ENCODE data around the gene SEPTIN8. TPM values are rescaled to one million over a fixed set of nuclear protein-coding genes. Genes with fewer than 3 reads are reported as not detected.

Gene SEPTIN8
- total and polyA plus RNA-seq, 10 donors = 6.1 to 29.8 (median 17.9) TPM

DNA sequence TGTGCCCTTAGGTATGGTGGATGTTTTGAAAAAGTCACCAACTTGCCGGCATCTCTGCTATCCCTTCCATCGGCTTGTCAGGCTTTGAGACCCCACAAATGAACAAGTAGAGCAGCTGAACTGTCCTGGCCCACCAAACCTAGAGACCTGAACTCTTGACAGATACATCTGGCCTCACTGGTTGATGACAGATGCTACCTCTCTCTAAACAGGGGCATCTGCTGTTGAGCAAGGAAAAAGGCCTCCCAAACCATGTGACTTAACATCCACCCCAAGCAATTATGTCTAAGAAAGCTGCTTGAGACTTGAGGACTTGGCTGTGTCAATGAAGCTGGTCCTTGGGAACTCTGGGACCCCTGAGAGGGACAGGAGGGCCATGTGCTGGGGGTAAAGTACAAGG, 27.5 kb downstream of the SEPTIN8 start:
- WGBS, 5 donors = 88 to 96% (median 90%) methylated on average over 2 of the region's 2 CpGs

GRCh38 chr5:132748522-132749000, 28.5 kb downstream of the SEPTIN8 start:
- Histone ChIP-seq H3K4me3 (no peak overlapping the region), H3K36me3 (no peaks in the 10 kb centered on the region), H3K4me1 (peaks cover 5 to 21% (median 15%) of the 10 kb centered on the region in 6 donors), H3K27me3 (replicated peaks in 1 of 7) (peaks cover 0 to 53% (median 35%) of the 10 kb centered on the region in 7 donors), H3K9me3 (no peaks in the 10 kb centered on the region), H3K27ac (no peak overlapping the region)
- 87 to 91% (median 90%) methylated on average over 10 of the region's 10 CpGs for WGBS, 5 donors
- TF ChIP-seq, protein P1, sequence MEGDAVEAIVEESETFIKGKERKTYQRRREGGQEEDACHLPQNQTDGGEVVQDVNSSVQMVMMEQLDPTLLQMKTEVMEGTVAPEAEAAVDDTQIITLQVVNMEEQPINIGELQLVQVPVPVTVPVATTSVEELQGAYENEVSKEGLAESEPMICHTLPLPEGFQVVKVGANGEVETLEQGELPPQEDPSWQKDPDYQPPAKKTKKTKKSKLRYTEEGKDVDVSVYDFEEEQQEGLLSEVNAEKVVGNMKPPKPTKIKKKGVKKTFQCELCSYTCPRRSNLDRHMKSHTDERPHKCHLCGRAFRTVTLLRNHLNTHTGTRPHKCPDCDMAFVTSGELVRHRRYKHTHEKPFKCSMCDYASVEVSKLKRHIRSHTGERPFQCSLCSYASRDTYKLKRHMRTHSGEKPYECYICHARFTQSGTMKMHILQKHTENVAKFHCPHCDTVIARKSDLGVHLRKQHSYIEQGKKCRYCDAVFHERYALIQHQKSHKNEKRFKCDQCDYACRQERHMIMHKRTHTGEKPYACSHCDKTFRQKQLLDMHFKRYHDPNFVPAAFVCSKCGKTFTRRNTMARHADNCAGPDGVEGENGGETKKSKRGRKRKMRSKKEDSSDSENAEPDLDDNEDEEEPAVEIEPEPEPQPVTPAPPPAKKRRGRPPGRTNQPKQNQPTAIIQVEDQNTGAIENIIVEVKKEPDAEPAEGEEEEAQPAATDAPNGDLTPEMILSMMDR (IDR thresholded peaks at IDR 0.05 in 8 of 11, conservative IDR thresholded peaks at IDR 0.05 in 3 of 11) = no peak
- no peak for TF ChIP-seq POLR2A (IDR thresholded peaks at IDR 0.05)
- TF ChIP-seq POLR2AphosphoS5 (IDR thresholded peaks at IDR 0.05) = no peak
- intact Hi-C loops (cut with DNase I; ENCODE audit: low total_unique reads) = no loop called here
- no peak for DNase-seq

More for the DNA sequence above, 27.5 kb downstream of the SEPTIN8 start:
- TF ChIP-seq POLR2AphosphoS5 (IDR thresholded peaks at IDR 0.05) (no peak), POLR2A (IDR thresholded peaks at IDR 0.05) (no peak)
- no peaks in the 10 kb centered on the region for H3K9me3 ChIP-seq
- H3K4me1 ChIP-seq = peaks cover 5 to 21% (median 15%) of the 10 kb centered on the region in 6 donors
- peaks cover 0 to 43% (median 34%) of the 10 kb centered on the region in 7 donors for H3K27me3 ChIP-seq (replicated peaks in 1 of 7)
- intact Hi-C loops (cut with DNase I; ENCODE audit: low total_unique reads) = no loop called here
- H3K36me3 ChIP-seq = no peaks in the 10 kb centered on the region
- no peak for DNase-seq
- H3K4me3 ChIP-seq = no peak overlapping the region
- H3K27ac ChIP-seq = no peak overlapping the region

DNA sequence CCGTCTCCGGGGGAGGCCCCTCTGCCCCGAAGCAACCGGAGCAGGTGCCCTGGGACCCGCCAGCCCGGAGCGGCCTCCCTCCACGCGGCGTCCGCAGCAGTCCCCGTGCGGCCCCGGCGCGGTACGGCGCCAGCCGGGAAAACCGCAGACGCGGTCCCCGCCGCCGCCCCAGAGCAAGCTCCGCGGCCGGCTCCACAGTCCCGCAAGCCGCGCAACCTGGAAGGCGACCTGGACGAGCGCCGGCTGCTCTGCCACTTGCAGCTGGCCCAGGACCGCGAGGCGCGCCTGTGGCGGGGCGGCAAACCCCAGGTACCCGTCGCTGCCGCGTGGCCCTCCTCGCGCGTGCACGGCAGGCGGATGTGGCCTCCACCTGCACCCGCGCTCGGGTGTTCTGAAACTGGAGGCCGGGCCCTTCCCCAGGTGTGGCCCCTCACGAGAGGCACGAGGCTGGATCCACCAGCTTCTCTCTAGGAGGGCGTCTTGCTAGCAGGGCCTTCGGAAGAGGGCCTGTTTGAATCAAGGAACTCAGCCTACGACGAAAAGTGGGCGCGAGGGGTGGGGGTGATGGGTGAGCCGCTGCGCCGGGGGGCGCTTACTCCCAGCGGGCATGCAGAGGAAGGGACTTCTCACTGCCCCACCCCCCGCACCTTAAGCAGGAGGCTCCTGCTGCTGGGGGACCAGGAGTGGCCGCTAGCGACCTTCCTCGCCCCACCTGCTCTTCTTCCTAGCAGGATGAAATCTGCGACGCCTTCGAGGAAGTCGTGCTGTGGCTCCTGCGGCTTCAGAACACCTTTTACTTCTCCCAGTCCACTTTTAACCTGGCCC, 29.2 kb downstream of the SEPTIN8 start:
- intact Hi-C loops (cut with DNase I; ENCODE audit: low total_unique reads) = no loop called here
- DNase-seq = peak; percentile 86
- Histone ChIP-seq H3K27me3 (replicated peaks in 1 of 7) (peaks cover 0 to 60% (median 35%) of the 10 kb centered on the region in 7 donors), H3K9me3 (no peaks in the 10 kb centered on the region), H3K4me3 (peak overlapping the region; percentile 39 to 78 (median 47)), H3K36me3 (no peaks in the 10 kb centered on the region), H3K27ac (peak overlapping the region in 6 of 8 donors; percentile 11 to 75 (median 62)), H3K4me1 (peaks cover 5 to 21% (median 15%) of the 10 kb centered on the region in 6 donors)
- TF ChIP-seq POLR2A (IDR thresholded peaks at IDR 0.05) = no peak
- TF ChIP-seq, protein P1 (IDR thresholded peaks at IDR 0.05 in 8 of 11, conservative IDR thresholded peaks at IDR 0.05 in 3 of 11) = no peak
- peak in 2 of 3 donors; percentile 13 to 37 for TF ChIP-seq POLR2AphosphoS5 (IDR thresholded peaks at IDR 0.05)
- 33 to 45% (median 35%) methylated on average over 39 to 76 of the region's 76 CpGs for WGBS, 5 donors

DNA sequence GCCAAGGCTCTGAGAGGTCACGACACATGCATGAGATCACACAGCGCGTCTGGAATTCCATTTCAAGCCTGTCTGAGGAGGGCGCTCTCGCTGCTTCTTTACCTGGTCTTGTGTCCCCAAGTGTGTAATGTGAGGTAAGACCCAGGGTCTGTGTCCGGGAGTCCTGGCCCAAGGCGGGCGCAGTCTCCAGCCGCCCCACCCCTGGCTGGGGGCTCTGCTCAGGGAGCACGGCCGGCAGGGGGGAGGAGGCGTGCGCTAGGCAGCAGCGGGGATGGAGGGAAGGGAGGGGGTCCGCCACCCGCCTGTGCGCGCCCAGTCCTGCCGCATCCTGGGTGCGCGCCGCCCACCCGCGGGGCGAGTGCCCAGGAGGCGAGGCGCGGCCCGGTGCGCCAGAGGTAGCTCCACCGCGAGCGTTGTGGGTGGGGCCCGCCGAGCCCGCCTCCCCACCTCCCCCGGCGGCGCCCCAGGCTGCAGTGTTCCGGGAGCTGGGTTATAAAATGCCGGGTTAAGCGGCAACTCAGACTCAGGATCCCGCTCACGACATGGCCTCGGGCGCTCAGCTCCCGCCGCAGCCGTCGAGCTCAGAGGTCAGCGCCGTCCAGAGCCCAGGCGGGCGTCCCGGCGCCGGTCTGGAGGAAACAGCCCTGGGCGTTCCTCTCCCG, 30.0 kb downstream of the SEPTIN8 start, which contains the start of gene CCNI2:
TSS of gene CCNI2 (plus strand) at position 473 of the 662 bp plus-strand sequence. CDS start at position 543, 70 bp downstream.
- Histone ChIP-seq H3K27me3 (replicated peaks in 1 of 7) (peaks cover 0 to 67% (median 36%) of the 10 kb centered on the region in 7 donors), H3K36me3 (no peaks in the 10 kb centered on the region)
- DNase-seq = peak; percentile 85

More for the DNA sequence above, 30.0 kb downstream of the SEPTIN8 start, which contains the start of gene CCNI2:
- WGBS, 5 donors = 2 to 3% (median 2%) methylated on average over 16 to 59 of the region's 59 CpGs
- Histone ChIP-seq H3K27ac (peak within 1 kb of the TSS in 6 of 8 donors; percentile 11 to 75 (median 62)), H3K4me3 (peak within 1 kb of the TSS; percentile 39 to 78 (median 47)), H3K4me1 (peaks cover 5 to 21% (median 15%) of the 10 kb centered on the region in 6 donors), H3K9me3 (peaks cover 0 to 6% (median 0%) of the 10 kb centered on the region in 8 donors)
- intact Hi-C loops (cut with DNase I; ENCODE audit: low total_unique reads) = no loop called here
- TF ChIP-seq POLR2AphosphoS5 (IDR thresholded peaks at IDR 0.05) (peak in 2 of 3 donors; percentile 26 to 54), POLR2A (IDR thresholded peaks at IDR 0.05) (no peak)
- TF ChIP-seq, protein P1 (IDR thresholded peaks at IDR 0.05 in 8 of 11, conservative IDR thresholded peaks at IDR 0.05 in 3 of 11) = peak in 1 of 11 experiments; percentile 16
